GM12864 (cell line): ENCODE measurements around the gene TCTN1.

ENCODE experiments used
- DNase-seq: peaks from one replicate; pipeline ENCODE4 v3.0.0-alpha.2; 2011; ENCODE audit warnings: low read depth
- H3K4me3 ChIP-seq: 2 replicates; pipeline ENCODE4 v1.5.1; 2011; ENCODE audit warnings: mild to moderate bottlenecking, low read depth, low read length, control low read depth
- TF ChIP-seq, protein P1 (sequence below): IDR thresholded peaks from 2 replicates; pipeline ENCODE4 v1.5.1; 2011; ENCODE audit warnings: low read depth, mild to moderate bottlenecking, moderate library complexity, low read length, control low read depth, inconsistent platforms; ENCODE audit errors: missing control alignments

Gene TCTN1

DNA sequence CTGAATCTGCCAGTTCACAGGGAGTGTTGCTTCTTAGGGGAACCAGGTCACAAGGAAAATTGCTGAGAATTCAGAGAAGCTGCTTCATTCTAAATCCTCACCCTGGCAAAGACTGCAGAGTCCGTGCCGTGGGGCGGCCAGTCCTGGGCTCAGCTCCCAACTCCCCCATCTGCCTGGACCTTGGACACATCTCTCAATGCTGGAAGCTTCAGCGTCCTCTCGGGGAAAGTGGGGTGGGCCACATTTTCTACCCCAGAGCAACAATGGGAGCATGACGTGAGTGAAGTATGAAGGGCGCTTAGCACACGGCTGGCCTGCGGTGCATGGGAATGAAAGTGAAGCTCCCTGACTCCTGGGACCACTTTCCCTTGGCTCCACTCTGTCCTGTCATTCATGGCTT, 43.8 kb downstream of the TCTN1 start:
- TF ChIP-seq, protein P1, sequence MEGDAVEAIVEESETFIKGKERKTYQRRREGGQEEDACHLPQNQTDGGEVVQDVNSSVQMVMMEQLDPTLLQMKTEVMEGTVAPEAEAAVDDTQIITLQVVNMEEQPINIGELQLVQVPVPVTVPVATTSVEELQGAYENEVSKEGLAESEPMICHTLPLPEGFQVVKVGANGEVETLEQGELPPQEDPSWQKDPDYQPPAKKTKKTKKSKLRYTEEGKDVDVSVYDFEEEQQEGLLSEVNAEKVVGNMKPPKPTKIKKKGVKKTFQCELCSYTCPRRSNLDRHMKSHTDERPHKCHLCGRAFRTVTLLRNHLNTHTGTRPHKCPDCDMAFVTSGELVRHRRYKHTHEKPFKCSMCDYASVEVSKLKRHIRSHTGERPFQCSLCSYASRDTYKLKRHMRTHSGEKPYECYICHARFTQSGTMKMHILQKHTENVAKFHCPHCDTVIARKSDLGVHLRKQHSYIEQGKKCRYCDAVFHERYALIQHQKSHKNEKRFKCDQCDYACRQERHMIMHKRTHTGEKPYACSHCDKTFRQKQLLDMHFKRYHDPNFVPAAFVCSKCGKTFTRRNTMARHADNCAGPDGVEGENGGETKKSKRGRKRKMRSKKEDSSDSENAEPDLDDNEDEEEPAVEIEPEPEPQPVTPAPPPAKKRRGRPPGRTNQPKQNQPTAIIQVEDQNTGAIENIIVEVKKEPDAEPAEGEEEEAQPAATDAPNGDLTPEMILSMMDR = no peak

DNA sequence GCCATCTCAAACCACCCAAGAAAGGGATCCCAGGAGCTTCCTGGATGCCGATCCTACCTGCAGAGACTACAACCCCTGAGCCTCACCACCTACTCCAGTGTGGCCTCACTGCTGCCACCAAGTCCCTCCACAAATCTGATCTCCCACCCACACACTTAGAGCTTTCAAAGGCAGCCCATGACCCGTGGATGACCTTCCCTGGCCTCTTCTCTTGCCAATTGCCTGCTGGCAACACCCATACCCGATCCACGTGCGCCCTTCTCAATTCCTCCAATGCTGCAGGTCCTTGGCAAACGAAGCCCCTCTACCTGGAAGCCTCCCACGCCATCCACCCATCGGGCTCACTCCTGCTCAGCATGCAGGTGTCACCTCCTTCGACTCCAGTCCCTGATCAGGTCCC, 44.3 kb downstream of the TCTN1 start:
- no peak for DNase-seq
- TF ChIP-seq, protein P1 = no peak
- no peak overlapping the region for H3K4me3 ChIP-seq

More for the DNA sequence above, 43.8 kb downstream of the TCTN1 start:
- no peak overlapping the region for H3K4me3 ChIP-seq
- DNase-seq = no peak

DNA sequence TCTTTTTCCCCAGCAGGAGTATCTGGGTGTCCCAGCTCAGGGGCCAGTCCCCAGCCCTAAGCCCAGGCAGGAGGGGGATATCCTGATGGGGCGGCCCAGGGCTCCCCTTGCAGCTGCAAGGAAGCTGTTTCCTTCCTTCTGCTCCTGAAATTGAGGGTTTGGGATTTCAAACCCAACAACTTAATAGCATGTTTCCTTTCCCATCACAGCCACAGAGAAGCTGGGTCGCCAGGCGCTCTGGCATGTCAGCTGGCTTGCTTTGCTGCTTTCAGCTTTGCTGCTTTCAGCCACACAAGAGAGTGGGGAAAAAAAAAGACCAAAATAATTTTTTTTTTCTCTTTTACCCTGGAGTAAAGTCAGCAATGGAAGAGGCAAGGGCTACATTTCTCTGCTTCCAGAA, 44.9 kb downstream of the TCTN1 start:
- DNase-seq = no peak
- TF ChIP-seq, protein P1 = no peak
- peak overlapping the region; percentile 27; the same call in 1 of the 2 replicates for H3K4me3 ChIP-seq

DNA sequence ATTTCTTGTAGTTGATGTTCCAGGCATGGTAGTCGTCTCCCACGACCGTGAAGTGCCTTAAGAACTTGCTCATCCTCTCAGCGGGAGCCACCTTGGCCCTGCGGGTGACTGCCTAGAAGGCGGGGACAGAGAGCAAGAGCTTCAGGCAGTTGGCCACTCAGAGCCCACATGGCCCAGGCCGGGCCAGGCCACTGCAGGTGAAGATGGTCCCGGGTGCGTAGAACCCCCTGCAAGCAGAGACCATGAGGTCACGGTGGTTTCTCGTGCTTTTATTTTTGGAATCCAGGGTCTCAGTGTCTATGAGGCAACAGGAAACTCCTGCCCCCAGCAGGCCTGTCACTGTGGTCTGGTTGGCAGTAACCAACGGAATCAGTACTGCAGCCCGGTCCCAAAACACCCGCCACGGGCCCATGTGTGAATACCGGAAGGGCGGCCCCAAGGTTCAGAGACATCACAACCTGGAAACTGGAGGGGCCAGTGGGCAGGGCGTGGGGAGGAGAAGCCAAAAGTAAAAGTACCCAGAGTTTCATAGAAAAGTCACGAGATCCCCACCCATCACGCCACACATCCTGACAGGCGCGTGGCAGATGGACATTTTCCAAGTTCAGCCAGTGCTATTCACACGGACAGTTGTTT, 47.5 kb downstream of the TCTN1 start:
- DNase-seq = peak; percentile 95
- TF ChIP-seq, protein P1 = no peak
- peak overlapping the region; percentile 56 for H3K4me3 ChIP-seq

DNA sequence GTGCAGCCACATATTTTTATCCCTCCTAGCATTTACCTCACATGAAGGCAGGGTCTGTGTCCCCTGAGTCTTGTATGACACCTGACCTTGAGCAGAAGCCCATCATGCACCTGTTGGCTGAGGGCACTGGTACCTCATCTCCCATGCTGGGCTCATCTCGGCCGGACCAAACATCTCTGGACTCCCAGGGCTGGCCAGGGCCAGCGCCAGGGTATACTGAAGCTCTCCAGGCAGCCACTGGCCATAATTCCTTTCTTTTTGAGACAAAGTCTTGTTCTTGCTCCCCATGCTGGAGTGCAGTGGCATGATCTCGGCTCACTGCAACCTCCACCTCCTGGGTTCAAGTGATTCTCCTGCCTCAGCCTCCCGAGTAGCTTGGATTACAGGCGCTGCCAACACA, 53.0 kb downstream of the TCTN1 start:
- H3K4me3 ChIP-seq = peak overlapping the region; percentile 56
- TF ChIP-seq, protein P1 = no peak

DNA sequence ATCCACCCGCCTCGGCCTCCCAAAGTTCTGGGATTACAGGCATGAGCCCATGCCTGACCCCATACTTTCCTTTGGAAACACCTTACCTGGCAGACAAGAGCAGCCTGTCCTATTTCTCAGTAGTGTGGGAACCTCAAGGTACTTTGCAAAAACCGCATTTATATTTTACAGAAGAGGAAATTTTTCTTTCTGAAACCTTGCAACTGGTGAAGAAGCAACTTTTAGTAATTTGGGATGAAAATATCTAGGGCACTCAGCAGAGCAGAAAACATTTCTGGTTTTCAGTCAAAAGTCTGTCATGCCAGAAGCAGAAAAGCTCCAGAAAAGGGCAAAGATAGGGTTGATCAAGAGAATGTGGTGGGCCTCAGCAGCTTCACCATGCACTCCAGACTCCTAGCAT, 53.7 kb downstream of the TCTN1 start:
- no peak for DNase-seq
- TF ChIP-seq, protein P1 = no peak
- peak overlapping the region; percentile 56 for H3K4me3 ChIP-seq

More for the DNA sequence above, 53.0 kb downstream of the TCTN1 start:
- DNase-seq = no peak
